GM12865 (cell line): ENCODE data around the gene PRKCA.
"Not testable (repeated sequence)": the region's sequence is repeated elsewhere in the genome, so short reads cannot be mapped to it uniquely, and the experiment has no call there.

Experiments
- DNase-seq: peaks from one replicate; pipeline ENCODE4 v3.0.0; 2010; ENCODE audit warnings: low read depth
- H3K4me3 ChIP-seq: 2 replicates; pipeline ENCODE4 v1.5.1; 2011; ENCODE audit warnings: mild to moderate bottlenecking, low read depth, low read length, control low read depth
- CTCF ChIP-seq: IDR thresholded peaks from 2 replicates; pipeline ENCODE4 v1.5.1; 2011; ENCODE audit warnings: low read length, control low read depth, low read depth, inconsistent platforms; ENCODE audit not compliant: insufficient read depth; ENCODE audit errors: missing control alignments

PRKCA gene

GRCh38 chr17:66337866-66338485, 35.6 kb downstream of the PRKCA start:
- no peak for DNase-seq
- no peak for TF ChIP-seq CTCF
- no peak overlapping the region for H3K4me3 ChIP-seq

GRCh38 chr17:66338937-66339336, 36.5 kb downstream of the PRKCA start:
- no peak for TF ChIP-seq CTCF
- H3K4me3 ChIP-seq = no peak overlapping the region
- DNase-seq = no peak

GRCh38 chr17:66339561-66339960, 37.1 kb downstream of the PRKCA start:
- no peak overlapping the region for H3K4me3 ChIP-seq
- no peak for TF ChIP-seq CTCF
- no peak for DNase-seq

GRCh38 chr17:66340720-66341119, 38.3 kb downstream of the PRKCA start:
- H3K4me3 ChIP-seq = no peak overlapping the region
- TF ChIP-seq CTCF = no peak
- no peak for DNase-seq

- DNase-seq = no peak
- H3K4me3 ChIP-seq = no peak overlapping the region
- TF ChIP-seq CTCF = no peak
These were observed 39.0 kb downstream of the PRKCA start for GRCh38 chr17:66341462-66341861.

GRCh38 chr17:66342263-66342662, 39.9 kb downstream of the PRKCA start:
- not testable (repeated sequence) for H3K4me3 ChIP-seq, DNase-seq

GRCh38 chr17:66343531-66344078, 41.2 kb downstream of the PRKCA start:
- no peak for DNase-seq
- no peak for TF ChIP-seq CTCF
- H3K4me3 ChIP-seq = no peak overlapping the region
